Effector memory CD4-positive, alpha-beta T cell (primary cell): ENCODE results near the gene TENT5D.
"Not testable (repeated sequence)": the region's sequence is repeated elsewhere in the genome, so short reads cannot be mapped to it uniquely, and the experiment has no call there.

Source experiments
- DNase-seq, 3 donors: peaks; one replicate each; pipeline ENCODE4 v3.0.0-alpha.2; 2020
- H3K27ac ChIP-seq: 2 replicates; pipeline ENCODE4 v1.7.0; 2013; ENCODE audit warnings: mild to moderate bottlenecking, low read length, moderate library complexity; ENCODE audit not compliant: insufficient read depth, poor library complexity, severe bottlenecking
- H3K27me3 ChIP-seq: replicated peaks from 2 replicates; pipeline ENCODE4 v1.7.0; 2013; ENCODE audit warnings: mild to moderate bottlenecking, low read length; ENCODE audit not compliant: insufficient read depth, control insufficient read depth, poor library complexity, severe bottlenecking
- H3K36me3 ChIP-seq: 2 replicates; pipeline ENCODE4 v1.7.0; 2013; ENCODE audit warnings: mild to moderate bottlenecking, low read length, moderate library complexity; ENCODE audit not compliant: control insufficient read depth, insufficient read depth
- H3K4me1 ChIP-seq: 2 replicates; pipeline ENCODE4 v1.7.0; 2013; ENCODE audit warnings: low read length, mild to moderate bottlenecking; ENCODE audit not compliant: control insufficient read depth, insufficient read depth, poor library complexity, severe bottlenecking
- H3K4me3 ChIP-seq: 2 replicates; pipeline ENCODE4 v1.7.0; 2013; ENCODE audit warnings: low read length, low read depth, mild to moderate bottlenecking; ENCODE audit not compliant: insufficient read depth, poor library complexity, severe bottlenecking
- H3K9me3 ChIP-seq: 2 replicates; pipeline ENCODE4 v1.7.0; 2013; ENCODE audit warnings: mild to moderate bottlenecking, low read length, moderate library complexity; ENCODE audit not compliant: control insufficient read depth

The TENT5D gene

DNA sequence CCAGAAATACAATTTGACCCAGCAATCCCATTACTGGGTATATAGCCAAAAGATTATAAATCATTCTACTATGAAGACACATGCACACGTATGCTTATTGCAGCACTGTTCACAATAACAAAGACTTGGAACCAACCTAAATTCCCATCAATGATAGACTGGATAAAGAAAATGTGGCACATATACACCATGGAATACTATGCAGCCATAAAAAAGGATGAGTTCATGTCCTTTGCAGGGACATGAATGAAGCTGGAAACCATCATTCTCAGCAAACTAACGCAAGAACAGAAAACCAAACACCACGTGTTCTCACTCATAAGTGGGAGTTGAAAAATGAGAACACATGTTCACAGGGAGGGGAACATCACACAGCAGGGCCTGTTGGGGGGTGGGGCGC lies 47.9 kb downstream of the TENT5D start:
- not testable (repeated sequence) for H3K4me1 ChIP-seq, H3K36me3 ChIP-seq, H3K27me3 ChIP-seq

DNA sequence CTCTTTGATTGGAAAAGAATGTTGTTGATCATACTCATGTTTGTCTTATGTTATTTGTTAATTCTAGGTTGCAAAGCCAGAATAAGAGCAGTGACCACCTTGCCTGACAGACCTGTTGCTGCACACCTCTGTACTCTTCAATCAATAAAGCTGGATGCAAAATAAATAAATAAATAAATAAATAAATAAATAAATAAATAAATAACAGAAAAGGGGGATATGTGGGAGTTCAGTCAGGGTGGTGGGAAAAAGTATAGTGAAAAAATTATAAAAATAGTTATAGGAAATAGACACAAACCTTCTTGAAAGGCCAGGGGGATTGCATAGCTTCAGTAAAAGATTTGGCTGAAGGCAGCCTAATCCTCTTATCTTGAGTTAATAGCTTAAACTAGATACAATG lies 51.3 kb downstream of the TENT5D start:
- H3K27ac ChIP-seq: no peak overlapping the region
- no peak overlapping the region for H3K4me3 ChIP-seq
- no peak for DNase-seq
- no peaks in the 10 kb centered on the region for H3K9me3 ChIP-seq
- H3K4me1 ChIP-seq: no peaks in the 10 kb centered on the region
- H3K36me3 ChIP-seq: no peaks in the 10 kb centered on the region
- H3K27me3 ChIP-seq: no peaks in the 10 kb centered on the region

More for the DNA sequence above, 47.9 kb downstream of the TENT5D start:
- not testable (repeated sequence) for DNase-seq, H3K9me3 ChIP-seq, H3K27ac ChIP-seq, H3K4me3 ChIP-seq

DNA sequence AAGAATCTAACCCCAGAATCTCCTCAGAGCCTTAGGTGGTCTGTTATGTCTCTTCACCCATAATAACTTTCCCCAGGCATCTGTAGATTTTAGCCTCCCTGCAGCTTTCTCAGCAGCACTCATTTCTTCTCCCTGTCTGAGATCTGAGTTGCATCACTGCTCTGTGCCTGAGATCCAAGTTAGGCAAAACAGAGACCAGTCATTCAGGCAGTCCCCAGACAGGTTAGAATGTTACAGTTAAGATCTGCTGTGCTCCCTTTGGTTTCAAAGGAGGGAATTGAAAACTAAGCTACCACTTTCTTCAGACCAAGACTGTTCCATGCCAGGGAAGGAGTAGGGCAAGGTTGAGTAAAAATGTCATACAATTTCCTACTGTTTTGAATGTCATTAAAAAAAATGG lies 65.3 kb downstream of the TENT5D start:
- Histone ChIP-seq H3K27me3 (no peaks in the 10 kb centered on the region), H3K27ac (no peak overlapping the region), H3K4me1 (no peaks in the 10 kb centered on the region), H3K4me3 (no peak overlapping the region), H3K9me3 (no peaks in the 10 kb centered on the region), H3K36me3 (no peaks in the 10 kb centered on the region)
- no peak for DNase-seq

DNA sequence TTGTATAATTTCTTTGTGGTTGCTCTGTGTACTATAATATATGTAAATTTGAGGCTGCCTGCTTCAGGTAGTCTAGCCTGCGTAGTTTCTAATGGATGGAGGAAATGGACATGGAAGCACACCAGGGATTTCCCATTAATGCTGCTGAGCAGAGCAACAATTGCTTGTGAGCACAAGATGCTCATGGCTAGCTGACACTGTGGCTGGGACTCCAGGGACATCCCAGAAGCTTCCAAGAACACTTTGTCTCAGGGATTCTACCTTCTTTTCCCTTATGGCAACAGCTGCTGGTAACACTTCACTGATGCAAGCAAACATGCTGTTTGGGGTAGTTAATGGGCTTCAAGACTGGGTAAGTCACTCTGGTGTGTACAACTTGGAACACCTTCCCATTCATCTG lies 66.1 kb downstream of the TENT5D start:
- H3K4me3 ChIP-seq: no peak overlapping the region
- H3K27ac ChIP-seq: no peak overlapping the region
- H3K4me1 ChIP-seq: no peaks in the 10 kb centered on the region
- DNase-seq: no peak
- no peaks in the 10 kb centered on the region for H3K27me3 ChIP-seq
- no peaks in the 10 kb centered on the region for H3K36me3 ChIP-seq
- H3K9me3 ChIP-seq: no peaks in the 10 kb centered on the region

DNA sequence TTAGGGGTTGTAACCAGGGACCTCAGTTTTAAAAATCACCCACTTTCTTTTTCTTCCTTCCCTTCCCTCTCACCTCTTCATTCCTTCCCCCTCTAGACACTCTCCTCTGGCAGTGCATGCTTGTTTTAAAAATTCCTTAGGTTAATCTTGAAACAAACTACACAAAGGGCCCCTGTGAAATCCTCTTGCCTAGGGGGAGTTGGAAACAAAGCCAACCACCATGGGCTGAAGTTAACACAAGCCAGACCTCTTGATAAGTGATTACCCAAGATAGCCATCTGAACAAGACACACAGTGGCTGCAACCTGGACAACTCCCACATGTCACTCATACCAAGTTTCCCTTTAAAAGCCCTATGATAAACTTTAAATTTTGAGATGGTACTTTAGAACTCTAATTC lies 68.9 kb downstream of the TENT5D start:
- DNase-seq: no peak
- Histone ChIP-seq H3K4me1 (no peaks in the 10 kb centered on the region), H3K36me3 (no peaks in the 10 kb centered on the region)

More for the DNA sequence above, 68.9 kb downstream of the TENT5D start:
- Histone ChIP-seq H3K27ac (no peak overlapping the region), H3K4me3 (no peak overlapping the region), H3K9me3 (no peaks in the 10 kb centered on the region), H3K27me3 (no peaks in the 10 kb centered on the region)
